Loucy (cell line): Measurements from ENCODE around the gene MACROD2.

Experiments used
- H2AFZ ChIP-seq: fragments of 200-600 bp; sonication (generic); 2 replicates; pipeline ENCODE4 v1.6.0; 2016; ENCODE audit warnings: antibody characterized with exemption, mild to moderate bottlenecking, low read length, moderate library complexity
- H3F3A ChIP-seq: fragments of 200-600 bp; 2 replicates; pipeline ENCODE4 v1.6.0; 2016; ENCODE audit warnings: antibody characterized with exemption, low read depth, mild to moderate bottlenecking
- H3K27me3 ChIP-seq: fragments of 200-600 bp; sonication (generic); 2 replicates; pipeline ENCODE4 v1.6.1; 2014; ENCODE audit warnings: low read length, mild to moderate bottlenecking; ENCODE audit not compliant: insufficient read depth, poor library complexity, severe bottlenecking
- H3K36me3 ChIP-seq: fragments of 200-600 bp; sonication (generic); 2 replicates; pipeline ENCODE4 v1.6.1; 2016; ENCODE audit warnings: low read length; ENCODE audit not compliant: insufficient read depth
- H3K4me1 ChIP-seq: fragments of 200-600 bp; sonication (generic); 2 replicates; pipeline ENCODE4 v1.5.1; 2014; ENCODE audit warnings: low read length, mild to moderate bottlenecking; ENCODE audit not compliant: insufficient read depth, poor library complexity, severe bottlenecking
- H3K4me2 ChIP-seq: fragments of 200-600 bp; sonication (generic); 2 replicates; pipeline ENCODE4 v1.6.0; 2014; ENCODE audit warnings: antibody characterized with exemption, low read length, low read depth, mild to moderate bottlenecking; ENCODE audit not compliant: poor library complexity, severe bottlenecking
- H3K4me3 ChIP-seq: fragments of 200-600 bp; sonication (generic); 2 replicates; pipeline ENCODE4 v1.5.1; 2014; ENCODE audit warnings: low read length, mild to moderate bottlenecking, mixed read lengths; ENCODE audit not compliant: poor library complexity, severe bottlenecking
- H3K79me2 ChIP-seq: fragments of 200-600 bp; sonication (generic); 2 replicates; pipeline ENCODE4 v1.6.1; 2014; ENCODE audit warnings: low read length; ENCODE audit not compliant: insufficient read depth
- H3K9ac ChIP-seq: fragments of 200-600 bp; sonication (generic); 2 replicates; pipeline ENCODE4 v1.6.0; 2014; ENCODE audit warnings: mild to moderate bottlenecking, low read depth, low read length, moderate library complexity; ENCODE audit not compliant: poor library complexity, severe bottlenecking
- H3K9me2 ChIP-seq: fragments of 200-600 bp; sonication (generic); replicated peaks from 2 replicates; pipeline ENCODE4 v1.6.1; 2016; ENCODE audit warnings: low read depth, low read length, mixed read lengths
- H3K9me3 ChIP-seq: fragments of 200-600 bp; sonication (generic); 2 replicates; pipeline ENCODE4 v1.6.1; 2014; ENCODE audit warnings: mild to moderate bottlenecking, antibody characterized with exemption, low read length, low read depth; ENCODE audit not compliant: insufficient read depth
- H4K20me1 ChIP-seq: fragments of 200-600 bp; sonication (generic); 2 replicates; pipeline ENCODE4 v1.6.0; 2014; ENCODE audit warnings: antibody characterized with exemption, low read length, mild to moderate bottlenecking; ENCODE audit not compliant: insufficient read depth, poor library complexity, severe bottlenecking
- EZH2phosphoT487 ChIP-seq: fragments of 200-600 bp; IDR thresholded peaks from 2 replicates; pipeline ENCODE4 v1.6.1; 2018; ENCODE audit warnings: antibody characterized with exemption, mild to moderate bottlenecking, moderate library complexity, borderline replicate concordance
- TF ChIP-seq, protein P1 (sequence below): fragments of 200-600 bp; sonication (generic); conservative IDR thresholded peaks from 2 replicates; pipeline ENCODE4 v1.5.1; 2014; ENCODE audit warnings: mild to moderate bottlenecking, antibody characterized with exemption, low read length

MACROD2 gene

GRCh38 chr20:15333170-15333569 is 1337.9 kb downstream of the MACROD2 start:
- Histone ChIP-seq H3K79me2 (no peaks in the 10 kb centered on the region), H3F3A (no peaks in the 10 kb centered on the region), H3K4me2 (no peak overlapping the region), H3K9me3 (no peaks in the 10 kb centered on the region), H2AFZ (no peak overlapping the region), H3K27me3 (no peaks in the 10 kb centered on the region), H4K20me1 (no peaks in the 10 kb centered on the region), H3K36me3 (no peaks in the 10 kb centered on the region), H3K9ac (no peak overlapping the region), H3K4me1 (no peaks in the 10 kb centered on the region), H3K9me2 (no peaks in the 10 kb centered on the region), H3K4me3 (no peak overlapping the region)
- TF ChIP-seq, protein P1, sequence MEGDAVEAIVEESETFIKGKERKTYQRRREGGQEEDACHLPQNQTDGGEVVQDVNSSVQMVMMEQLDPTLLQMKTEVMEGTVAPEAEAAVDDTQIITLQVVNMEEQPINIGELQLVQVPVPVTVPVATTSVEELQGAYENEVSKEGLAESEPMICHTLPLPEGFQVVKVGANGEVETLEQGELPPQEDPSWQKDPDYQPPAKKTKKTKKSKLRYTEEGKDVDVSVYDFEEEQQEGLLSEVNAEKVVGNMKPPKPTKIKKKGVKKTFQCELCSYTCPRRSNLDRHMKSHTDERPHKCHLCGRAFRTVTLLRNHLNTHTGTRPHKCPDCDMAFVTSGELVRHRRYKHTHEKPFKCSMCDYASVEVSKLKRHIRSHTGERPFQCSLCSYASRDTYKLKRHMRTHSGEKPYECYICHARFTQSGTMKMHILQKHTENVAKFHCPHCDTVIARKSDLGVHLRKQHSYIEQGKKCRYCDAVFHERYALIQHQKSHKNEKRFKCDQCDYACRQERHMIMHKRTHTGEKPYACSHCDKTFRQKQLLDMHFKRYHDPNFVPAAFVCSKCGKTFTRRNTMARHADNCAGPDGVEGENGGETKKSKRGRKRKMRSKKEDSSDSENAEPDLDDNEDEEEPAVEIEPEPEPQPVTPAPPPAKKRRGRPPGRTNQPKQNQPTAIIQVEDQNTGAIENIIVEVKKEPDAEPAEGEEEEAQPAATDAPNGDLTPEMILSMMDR: no peak
- no peak for TF ChIP-seq EZH2phosphoT487

DNA sequence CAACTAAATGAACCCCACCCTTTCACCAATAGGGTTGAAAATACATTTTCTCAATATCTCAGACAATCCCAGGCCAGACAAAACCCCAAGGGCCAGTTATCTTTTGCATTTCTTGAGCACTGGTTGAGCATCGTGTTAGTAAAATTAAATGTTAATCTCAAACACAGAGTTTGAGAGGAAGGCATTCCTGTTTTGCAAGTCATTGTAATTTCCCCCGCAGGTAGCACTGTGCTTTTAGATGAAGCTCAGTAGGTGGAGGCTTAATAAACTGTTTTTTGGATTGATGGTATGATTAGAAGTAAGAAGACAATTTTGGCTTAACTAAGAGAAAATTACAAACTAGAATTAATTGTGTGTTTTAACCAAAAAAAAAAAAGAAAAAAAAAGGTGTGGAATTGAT is 1340.7 kb downstream of the MACROD2 start:
- no peak for TF ChIP-seq EZH2phosphoT487
- TF ChIP-seq, protein P1: no peak
- H3K4me2 ChIP-seq: no peak overlapping the region
- no peak overlapping the region for H3K4me3 ChIP-seq
- H3K9ac ChIP-seq: no peak overlapping the region
- H2AFZ ChIP-seq: no peak overlapping the region
- H3F3A ChIP-seq: no peaks in the 10 kb centered on the region
- no peaks in the 10 kb centered on the region for H3K9me3 ChIP-seq
- no peaks in the 10 kb centered on the region for H3K9me2 ChIP-seq
- no peaks in the 10 kb centered on the region for H4K20me1 ChIP-seq
- no peaks in the 10 kb centered on the region for H3K27me3 ChIP-seq
- no peaks in the 10 kb centered on the region for H3K4me1 ChIP-seq
- no peaks in the 10 kb centered on the region for H3K36me3 ChIP-seq
- H3K79me2 ChIP-seq: no peaks in the 10 kb centered on the region

DNA sequence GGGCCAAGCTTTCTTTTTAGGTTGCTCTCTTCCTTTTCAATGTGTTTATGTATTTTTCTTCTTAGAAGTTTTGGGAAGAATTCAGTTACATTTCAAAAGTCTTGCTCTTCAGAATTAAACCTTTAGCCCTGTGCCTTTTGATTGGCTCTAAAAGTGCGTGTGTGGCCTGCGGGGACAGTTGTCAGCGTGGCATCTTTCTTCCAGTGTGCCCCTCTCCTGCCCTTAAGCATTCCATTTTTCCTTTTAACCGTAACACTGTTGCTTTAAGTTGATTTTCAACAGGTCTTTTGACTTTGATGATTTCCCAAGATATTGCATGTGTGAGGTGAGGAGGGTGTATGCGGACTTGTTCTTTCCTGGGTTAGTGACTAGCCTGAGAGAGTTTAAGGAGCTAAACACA is 1341.2 kb downstream of the MACROD2 start:
- Histone ChIP-seq H3K27me3 (no peaks in the 10 kb centered on the region), H3F3A (no peaks in the 10 kb centered on the region), H3K9me2 (no peaks in the 10 kb centered on the region), H3K4me2 (no peak overlapping the region), H2AFZ (no peak overlapping the region), H3K36me3 (no peaks in the 10 kb centered on the region), H3K4me3 (no peak overlapping the region), H3K9me3 (no peaks in the 10 kb centered on the region), H4K20me1 (no peaks in the 10 kb centered on the region), H3K79me2 (no peaks in the 10 kb centered on the region), H3K4me1 (no peaks in the 10 kb centered on the region), H3K9ac (no peak overlapping the region)
- TF ChIP-seq, protein P1: no peak
- TF ChIP-seq EZH2phosphoT487: no peak
